Vagina (tissue), 2 donors: ENCODE measurements around the gene CTNND2.

Source experiments
- POLR2A ChIP-seq, 2 donors: fragments of 450-650 bp; IDR thresholded peaks; one replicate each; pipeline ENCODE4 v1.6.1; 2017; ENCODE audit warnings: antibody characterized with exemption in 2 of 2, mild to moderate bottlenecking in 2 of 2, moderate library complexity in 2 of 2
- POLR2AphosphoS5 ChIP-seq, 2 donors: sonication (generic); formaldehyde crosslinking; IDR thresholded peaks; one replicate each; pipeline ENCODE4 v1.9.0; 2017; ENCODE audit warnings: antibody characterized with exemption in 2 of 2, mild to moderate bottlenecking in 2 of 2, low read depth in 1 of 2; ENCODE audit not compliant: insufficient read depth in 1 of 2
- TF ChIP-seq, protein P1 (sequence below), 3 experiments: fragments of 450-650 bp in 2 of 3; fragments of 200-600 bp in 1 of 3; sonication (generic) in 1 of 3; IDR thresholded peaks; one replicate each; pipeline ENCODE4 v1.5.1; 2017 to 2019; ENCODE audit warnings: antibody characterized with exemption in 3 of 3, mild to moderate bottlenecking in 2 of 3, moderate library complexity in 2 of 3

DNA sequence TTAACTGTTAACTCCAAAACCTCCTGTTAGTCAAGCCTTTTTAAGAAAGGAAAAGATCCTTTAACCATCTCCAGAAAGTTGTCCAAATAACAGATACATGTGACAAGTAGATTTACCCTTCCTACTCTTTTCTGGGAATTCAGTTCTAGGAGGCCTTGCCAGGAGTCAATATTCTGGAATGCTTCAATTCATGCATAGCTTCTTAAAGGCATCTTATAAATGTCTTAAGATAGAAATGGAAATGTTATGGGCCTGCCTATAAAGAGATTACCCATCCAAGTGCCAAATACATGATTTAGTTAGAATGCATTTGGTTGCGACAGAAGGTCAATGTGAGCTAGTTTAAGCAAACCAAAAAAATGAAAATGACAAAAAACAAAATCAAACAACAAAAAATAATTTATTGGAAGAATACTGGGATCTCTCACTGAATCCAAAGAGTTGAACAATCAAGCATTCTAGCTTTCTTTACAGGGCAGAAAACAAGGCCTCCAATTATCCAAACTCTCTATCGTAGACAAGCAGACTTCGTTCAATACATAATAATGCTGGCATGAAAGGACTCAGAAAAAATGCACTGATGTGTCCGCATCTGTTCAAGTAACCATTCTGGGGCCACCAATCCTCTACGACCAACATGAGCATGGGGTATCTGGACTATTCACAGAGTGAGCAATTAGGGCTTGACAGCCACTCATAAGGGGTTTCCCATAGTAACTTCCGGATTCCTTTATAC, 188.6 kb downstream of the CTNND2 start:
- TF ChIP-seq, protein P1, sequence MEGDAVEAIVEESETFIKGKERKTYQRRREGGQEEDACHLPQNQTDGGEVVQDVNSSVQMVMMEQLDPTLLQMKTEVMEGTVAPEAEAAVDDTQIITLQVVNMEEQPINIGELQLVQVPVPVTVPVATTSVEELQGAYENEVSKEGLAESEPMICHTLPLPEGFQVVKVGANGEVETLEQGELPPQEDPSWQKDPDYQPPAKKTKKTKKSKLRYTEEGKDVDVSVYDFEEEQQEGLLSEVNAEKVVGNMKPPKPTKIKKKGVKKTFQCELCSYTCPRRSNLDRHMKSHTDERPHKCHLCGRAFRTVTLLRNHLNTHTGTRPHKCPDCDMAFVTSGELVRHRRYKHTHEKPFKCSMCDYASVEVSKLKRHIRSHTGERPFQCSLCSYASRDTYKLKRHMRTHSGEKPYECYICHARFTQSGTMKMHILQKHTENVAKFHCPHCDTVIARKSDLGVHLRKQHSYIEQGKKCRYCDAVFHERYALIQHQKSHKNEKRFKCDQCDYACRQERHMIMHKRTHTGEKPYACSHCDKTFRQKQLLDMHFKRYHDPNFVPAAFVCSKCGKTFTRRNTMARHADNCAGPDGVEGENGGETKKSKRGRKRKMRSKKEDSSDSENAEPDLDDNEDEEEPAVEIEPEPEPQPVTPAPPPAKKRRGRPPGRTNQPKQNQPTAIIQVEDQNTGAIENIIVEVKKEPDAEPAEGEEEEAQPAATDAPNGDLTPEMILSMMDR (IDR thresholded peaks at IDR 0.05), result no peak
- TF ChIP-seq POLR2A (IDR thresholded peaks at IDR 0.05) (no peak), POLR2AphosphoS5 (IDR thresholded peaks at IDR 0.05; ENCODE audit: insufficient read depth in 1 of 2, low read depth in 1 of 2) (no peak)
